ENCODE data around the gene SP140L. TPM values are rescaled to one million over a fixed set of nuclear protein-coding genes. Genes with fewer than 3 reads are reported as not detected.
"Not testable (repeated sequence)": the region's sequence is repeated elsewhere in the genome, so short reads cannot be mapped to it uniquely, and the experiment has no call there.

SP140L gene
- total and polyA plus RNA-seq, 10 donors, result 32.0 to 85.7 (median 59.3) TPM

DNA sequence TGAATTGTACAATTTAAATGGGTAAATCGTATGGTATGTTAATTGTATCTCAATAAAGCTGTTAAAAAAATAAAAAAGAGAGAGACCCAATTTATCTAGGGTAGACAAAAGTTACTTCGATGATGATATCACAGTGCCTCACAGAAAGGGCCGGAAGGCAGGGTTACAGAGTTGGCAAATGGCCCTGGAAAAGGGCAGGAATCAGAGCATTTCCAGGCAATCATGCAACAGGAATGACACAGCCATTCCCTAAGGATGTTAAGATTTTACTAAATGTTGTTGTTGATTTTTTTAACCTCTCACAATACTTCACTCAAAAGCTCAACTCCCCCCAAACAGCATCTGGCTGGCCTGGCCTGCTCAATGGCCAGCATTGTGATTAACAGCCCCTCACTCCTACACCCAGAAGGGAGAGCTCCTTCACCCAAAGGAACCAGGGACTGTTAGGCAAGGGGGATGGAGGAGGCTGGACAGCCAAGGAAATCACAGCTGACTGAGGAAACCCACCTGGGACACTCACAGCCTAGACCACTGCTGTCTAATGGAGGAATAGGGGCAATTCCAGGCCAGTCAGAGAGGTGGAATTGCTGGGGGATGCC is 81.3 kb downstream of the SP140L start:
- Histone ChIP-seq H3K27me3 (replicated peaks in 1 of 7) (no peaks in the 10 kb centered on the region), H3K27ac (peak overlapping the region; percentile 40 to 98 (median 65)), H3K4me3 (no peak overlapping the region), H3K9me3 (no peaks in the 10 kb centered on the region), H3K36me3 (peaks cover 0 to 42% (median 14%) of the 10 kb centered on the region in 6 donors), H3K4me1 (peaks cover 30 to 63% (median 51%) of the 10 kb centered on the region in 6 donors)
- TF ChIP-seq, protein P1, sequence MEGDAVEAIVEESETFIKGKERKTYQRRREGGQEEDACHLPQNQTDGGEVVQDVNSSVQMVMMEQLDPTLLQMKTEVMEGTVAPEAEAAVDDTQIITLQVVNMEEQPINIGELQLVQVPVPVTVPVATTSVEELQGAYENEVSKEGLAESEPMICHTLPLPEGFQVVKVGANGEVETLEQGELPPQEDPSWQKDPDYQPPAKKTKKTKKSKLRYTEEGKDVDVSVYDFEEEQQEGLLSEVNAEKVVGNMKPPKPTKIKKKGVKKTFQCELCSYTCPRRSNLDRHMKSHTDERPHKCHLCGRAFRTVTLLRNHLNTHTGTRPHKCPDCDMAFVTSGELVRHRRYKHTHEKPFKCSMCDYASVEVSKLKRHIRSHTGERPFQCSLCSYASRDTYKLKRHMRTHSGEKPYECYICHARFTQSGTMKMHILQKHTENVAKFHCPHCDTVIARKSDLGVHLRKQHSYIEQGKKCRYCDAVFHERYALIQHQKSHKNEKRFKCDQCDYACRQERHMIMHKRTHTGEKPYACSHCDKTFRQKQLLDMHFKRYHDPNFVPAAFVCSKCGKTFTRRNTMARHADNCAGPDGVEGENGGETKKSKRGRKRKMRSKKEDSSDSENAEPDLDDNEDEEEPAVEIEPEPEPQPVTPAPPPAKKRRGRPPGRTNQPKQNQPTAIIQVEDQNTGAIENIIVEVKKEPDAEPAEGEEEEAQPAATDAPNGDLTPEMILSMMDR (IDR thresholded peaks at IDR 0.05 in 8 of 11, conservative IDR thresholded peaks at IDR 0.05 in 3 of 11), result no peak
- peak in 1 of 3 donors; percentile 82 for TF ChIP-seq POLR2AphosphoS5 (IDR thresholded peaks at IDR 0.05)
- TF ChIP-seq POLR2A (IDR thresholded peaks at IDR 0.05), result no peak
- 55 to 82% (median 66%) methylated on average over 3 of the region's 3 CpGs for WGBS, 5 donors
- intact Hi-C loops (cut with DNase I; ENCODE audit: low total_unique reads), result no loop called here
- DNase-seq, result no peak

DNA sequence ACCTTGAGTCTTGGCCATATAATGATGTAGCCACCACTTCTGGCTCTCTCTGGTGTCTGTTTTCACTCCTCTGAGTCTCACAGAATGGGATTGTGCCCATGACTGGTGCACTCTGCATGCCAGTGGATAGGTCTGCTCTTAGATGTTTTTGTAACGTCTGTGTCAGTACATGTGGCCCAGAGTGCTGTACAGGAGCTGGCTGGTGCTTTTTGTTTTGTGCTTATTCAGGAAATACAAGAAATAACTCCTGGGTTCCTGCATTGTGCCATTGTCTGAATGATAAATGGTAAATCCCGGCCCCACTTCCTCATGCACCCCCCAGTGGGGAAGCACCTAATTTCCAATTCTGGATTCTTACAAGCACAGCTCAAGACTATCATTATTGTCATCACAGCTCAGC is 82.3 kb downstream of the SP140L start:
- peaks cover 0 to 32% (median 6%) of the 10 kb centered on the region in 6 donors for H3K36me3 ChIP-seq
- peak overlapping the region; percentile 17 to 98 (median 61) for H3K27ac ChIP-seq
- peaks cover 30 to 73% (median 58%) of the 10 kb centered on the region in 6 donors for H3K4me1 ChIP-seq
- H3K9me3 ChIP-seq; intact Hi-C loops (cut with DNase I; ENCODE audit: low total_unique reads); H3K4me3 ChIP-seq; H3K27me3 ChIP-seq (replicated peaks in 1 of 7); DNase-seq: not testable (repeated sequence)
- 10 to 23% (median 18%) methylated on average over 2 of the region's 2 CpGs for WGBS, 5 donors

DNA sequence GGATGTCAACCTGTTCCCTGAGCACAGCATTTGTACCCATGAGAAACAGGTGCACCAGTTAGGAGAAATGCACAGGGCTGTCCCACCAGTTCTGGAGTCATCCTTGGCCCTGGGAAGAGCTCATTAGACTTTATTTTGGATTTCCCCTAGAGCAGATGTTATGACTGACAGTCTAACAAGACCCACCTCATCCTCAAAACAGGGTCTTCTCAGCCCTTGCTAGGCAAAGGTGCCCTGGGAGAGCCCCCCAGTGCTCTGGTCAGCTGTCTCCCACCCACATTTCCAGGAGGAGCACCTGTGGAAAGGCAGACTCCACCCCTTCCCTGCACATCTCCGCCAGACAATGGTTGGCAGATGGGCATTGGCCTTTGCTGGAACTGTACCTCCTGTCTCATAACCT is 83.3 kb downstream of the SP140L start:
- peaks cover 30 to 82% (median 64%) of the 10 kb centered on the region in 6 donors for H3K4me1 ChIP-seq
- H3K4me3 ChIP-seq, result no peak overlapping the region
- TF ChIP-seq POLR2A (IDR thresholded peaks at IDR 0.05), result no peak
- no peak for TF ChIP-seq POLR2AphosphoS5 (IDR thresholded peaks at IDR 0.05)
- TF ChIP-seq, protein P1 (IDR thresholded peaks at IDR 0.05 in 8 of 11, conservative IDR thresholded peaks at IDR 0.05 in 3 of 11), result no peak
- no peaks in the 10 kb centered on the region for H3K9me3 ChIP-seq
- peaks cover 0 to 23% (median 5%) of the 10 kb centered on the region in 6 donors for H3K36me3 ChIP-seq
- intact Hi-C loops (cut with DNase I; ENCODE audit: low total_unique reads), result no loop called here
- H3K27me3 ChIP-seq (replicated peaks in 1 of 7), result no peaks in the 10 kb centered on the region
- 82 to 100% (median 100%) methylated on average over 1 of the region's 1 CpG for WGBS, 5 donors
- DNase-seq, result no peak
- peak overlapping the region in 5 of 8 donors; percentile 79 to 98 (median 93) for H3K27ac ChIP-seq

DNA sequence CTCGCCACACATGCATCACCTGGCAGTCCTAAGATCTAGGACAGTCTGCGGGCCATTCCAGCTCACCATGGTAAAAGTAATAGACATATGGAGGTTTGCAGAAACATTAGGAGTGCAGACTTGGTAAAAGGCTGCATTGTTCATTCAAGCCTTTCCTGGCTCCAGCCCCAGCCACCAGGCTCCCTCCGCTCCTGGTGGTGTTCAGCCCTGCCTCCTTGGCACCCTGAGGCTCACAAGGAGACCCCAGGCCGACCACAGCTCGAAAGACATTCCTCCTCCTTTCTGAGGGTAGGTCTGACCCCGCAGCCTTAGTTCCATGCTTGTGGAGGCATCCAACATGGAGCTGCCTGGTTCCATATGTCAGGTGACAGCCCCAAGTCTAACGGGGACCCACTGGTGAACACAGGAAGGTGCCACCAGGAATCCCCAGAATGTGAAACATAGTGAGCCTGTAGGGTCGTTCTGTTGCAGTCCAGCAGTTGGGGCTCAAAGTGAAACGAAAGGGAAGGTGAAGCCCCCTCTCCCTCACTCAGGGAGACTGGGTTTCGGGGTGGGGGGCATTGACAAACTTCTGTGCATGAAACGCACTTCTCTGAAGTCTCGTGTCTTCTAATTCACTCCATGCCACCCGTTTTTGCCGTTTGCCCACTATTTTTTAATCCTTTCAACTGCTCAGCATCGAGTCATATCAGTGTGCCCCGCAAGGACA is 84.0 kb downstream of the SP140L start:
- Histone ChIP-seq H3K9me3 (no peaks in the 10 kb centered on the region), H3K27me3 (replicated peaks in 1 of 7) (no peaks in the 10 kb centered on the region), H3K4me1 (peaks cover 30 to 90% (median 70%) of the 10 kb centered on the region in 6 donors), H3K27ac (peak overlapping the region; percentile 92 to 98 (median 94)), H3K36me3 (peaks cover 0 to 15% (median 0%) of the 10 kb centered on the region in 6 donors), H3K4me3 (peak overlapping the region; percentile 46 to 78 (median 60))
- intact Hi-C loops (cut with DNase I; ENCODE audit: low total_unique reads), result no loop called here
- peak; percentile 76 for DNase-seq
- 31 to 40% (median 36%) methylated on average over 16 of the region's 16 CpGs for WGBS, 5 donors
- TF ChIP-seq, protein P1 (IDR thresholded peaks at IDR 0.05 in 8 of 11, conservative IDR thresholded peaks at IDR 0.05 in 3 of 11), result peak in 1 of 11 experiments; percentile 7
- no peak for TF ChIP-seq POLR2A (IDR thresholded peaks at IDR 0.05)
